Hepatocyte (in vitro differentiated cells): ENCODE data around the gene TIMM8B. TPM values are rescaled to one million over a fixed set of nuclear protein-coding genes. Genes with fewer than 3 reads are reported as not detected.
A peak's percentile ranks its signal among the peaks of the same experiment; 100 is the strongest.

Experiments used
- DNase-seq: peaks from one replicate; pipeline ENCODE4 v3.0.0-alpha.2; 2016; ENCODE audit warnings: low spot score
- H2AFZ ChIP-seq: fragments of 200-600 bp; sonication (generic); 2 replicates; pipeline ENCODE4 v1.6.0; 2016; ENCODE audit warnings: antibody characterized with exemption, mild to moderate bottlenecking
- H3K27ac ChIP-seq: fragments of 200-600 bp; sonication (generic); 2 replicates; pipeline ENCODE4 v1.5.1; 2016; ENCODE audit warnings: mild to moderate bottlenecking
- H3K27me3 ChIP-seq: fragments of 200-600 bp; sonication (generic); 2 replicates; pipeline ENCODE4 v1.6.1; 2016
- H3K36me3 ChIP-seq: fragments of 200-600 bp; sonication (generic); replicated peaks from 2 replicates; pipeline ENCODE4 v1.5.1; 2016; ENCODE audit warnings: low read depth; ENCODE audit not compliant: insufficient read depth
- H3K4me1 ChIP-seq: fragments of 200-600 bp; sonication (generic); 2 replicates; pipeline ENCODE4 v1.5.1; 2016; ENCODE audit warnings: mild to moderate bottlenecking, moderate library complexity; ENCODE audit not compliant: insufficient read depth
- H3K4me2 ChIP-seq: fragments of 200-600 bp; sonication (generic); 2 replicates; pipeline ENCODE4 v1.6.0; 2016
- H3K4me3 ChIP-seq: fragments of 200-600 bp; sonication (generic); 2 replicates; pipeline ENCODE4 v1.5.1; 2016; ENCODE audit warnings: mild to moderate bottlenecking
- H3K79me2 ChIP-seq: fragments of 200-600 bp; sonication (generic); 2 replicates; pipeline ENCODE4 v1.6.0; 2017; ENCODE audit warnings: mild to moderate bottlenecking
- H3K9me2 ChIP-seq: fragments of 200-600 bp; sonication (generic); replicated peaks from 2 replicates; pipeline ENCODE4 v1.6.0; 2017; ENCODE audit warnings: mild to moderate bottlenecking; ENCODE audit not compliant: insufficient read depth
- H3K9me3 ChIP-seq: fragments of 200-600 bp; sonication (generic); 2 replicates; pipeline ENCODE4 v1.5.1; 2016; ENCODE audit warnings: low read depth, mild to moderate bottlenecking
- H4K20me1 ChIP-seq: fragments of 200-600 bp; sonication (generic); 2 replicates; pipeline ENCODE4 v1.6.0; 2016; ENCODE audit warnings: mild to moderate bottlenecking; ENCODE audit not compliant: insufficient read depth, poor library complexity, severe bottlenecking
- EZH2 ChIP-seq: fragments of 200-600 bp; sonication (generic); IDR thresholded peaks from 2 replicates; pipeline ENCODE4 v1.6.1; 2016; ENCODE audit warnings: antibody characterized with exemption, mild to moderate bottlenecking, borderline replicate concordance
- EZH2phosphoT487 ChIP-seq: fragments of 200-600 bp; sonication (generic); IDR thresholded peaks from one replicate; pipeline ENCODE4 v1.6.1; 2018; ENCODE audit warnings: antibody characterized with exemption, mild to moderate bottlenecking, low read depth, moderate library complexity; ENCODE audit not compliant: unreplicated experiment, severe bottlenecking
- WGBS: methylation state at CpG from one replicate; pipeline ENCODE4 v1.1.6; 2016; ENCODE audit warnings: low lambda C conversion rate; ENCODE audit errors: missing lambda C conversion rate; 5-methylcytosine and 5-hydroxymethylcytosine counted together
- polyA plus RNA-seq: library from polyadenylated mRNA; unstranded; fragments of >200 nt; fragmentation: Nextera tagmentation; extraction: Ambion mirVana; gene quantifications from 2 replicates; pipeline ENCODE4 v1.2.1, GENCODE V29; 2016
- total RNA-seq: library from RNA; depleted of rRNA; stranded (reverse); fragments of >200 nt; gene quantifications from 2 replicates; pipeline ENCODE4 v1.2.3, GENCODE V29; 2014
- TF ChIP-seq, protein P1 (sequence below): fragments of 200-600 bp; sonication (generic); IDR thresholded peaks from 2 replicates; pipeline ENCODE4 v1.5.1; 2016; ENCODE audit warnings: antibody characterized with exemption, mild to moderate bottlenecking; ENCODE audit not compliant: poor library complexity

TIMM8B gene
- total and polyA plus RNA-seq, 2 experiments from 2014 or later, result 62.8 to 128 TPM

GRCh38 chr11:112073941-112074811 is 12.4 kb downstream of the TIMM8B start, which contains the start of the genes NKAPD1 and PIH1D2:
Gene NKAPD1 (plus strand): TSS chr11:112074299. CDS start chr11:112075575, 1,276 bp downstream.
Gene PIH1D2 (minus strand): TSS chr11:112074017. CDS start chr11:112073174, 843 bp downstream.
- H3K36me3 ChIP-seq, result no peaks in the 10 kb centered on the region
- H3K9me3 ChIP-seq, result no peaks in the 10 kb centered on the region
- 1% methylated on average over 43 of the region's 43 CpGs for WGBS
- TF ChIP-seq, protein P1, sequence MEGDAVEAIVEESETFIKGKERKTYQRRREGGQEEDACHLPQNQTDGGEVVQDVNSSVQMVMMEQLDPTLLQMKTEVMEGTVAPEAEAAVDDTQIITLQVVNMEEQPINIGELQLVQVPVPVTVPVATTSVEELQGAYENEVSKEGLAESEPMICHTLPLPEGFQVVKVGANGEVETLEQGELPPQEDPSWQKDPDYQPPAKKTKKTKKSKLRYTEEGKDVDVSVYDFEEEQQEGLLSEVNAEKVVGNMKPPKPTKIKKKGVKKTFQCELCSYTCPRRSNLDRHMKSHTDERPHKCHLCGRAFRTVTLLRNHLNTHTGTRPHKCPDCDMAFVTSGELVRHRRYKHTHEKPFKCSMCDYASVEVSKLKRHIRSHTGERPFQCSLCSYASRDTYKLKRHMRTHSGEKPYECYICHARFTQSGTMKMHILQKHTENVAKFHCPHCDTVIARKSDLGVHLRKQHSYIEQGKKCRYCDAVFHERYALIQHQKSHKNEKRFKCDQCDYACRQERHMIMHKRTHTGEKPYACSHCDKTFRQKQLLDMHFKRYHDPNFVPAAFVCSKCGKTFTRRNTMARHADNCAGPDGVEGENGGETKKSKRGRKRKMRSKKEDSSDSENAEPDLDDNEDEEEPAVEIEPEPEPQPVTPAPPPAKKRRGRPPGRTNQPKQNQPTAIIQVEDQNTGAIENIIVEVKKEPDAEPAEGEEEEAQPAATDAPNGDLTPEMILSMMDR, result no peak
- TF ChIP-seq EZH2 (no peak), EZH2phosphoT487 (no peak)
- H3K79me2 ChIP-seq, result peaks cover 29% of the 10 kb centered on the region
- H3K27ac ChIP-seq, result peak within 1 kb of the TSS; percentile 96
- peak within 1 kb of the TSS; percentile 95 for H2AFZ ChIP-seq
- H3K4me1 ChIP-seq, result peaks cover 4% of the 10 kb centered on the region
- peak within 1 kb of the TSS; percentile 87 for H3K4me2 ChIP-seq
- peak; percentile 87 for DNase-seq
- H4K20me1 ChIP-seq, result no peaks in the 10 kb centered on the region
- H3K4me3 ChIP-seq, result peak within 1 kb of the TSS; percentile 95
- no peaks in the 10 kb centered on the region for H3K27me3 ChIP-seq
- H3K9me2 ChIP-seq, result no peaks in the 10 kb centered on the region

DNA sequence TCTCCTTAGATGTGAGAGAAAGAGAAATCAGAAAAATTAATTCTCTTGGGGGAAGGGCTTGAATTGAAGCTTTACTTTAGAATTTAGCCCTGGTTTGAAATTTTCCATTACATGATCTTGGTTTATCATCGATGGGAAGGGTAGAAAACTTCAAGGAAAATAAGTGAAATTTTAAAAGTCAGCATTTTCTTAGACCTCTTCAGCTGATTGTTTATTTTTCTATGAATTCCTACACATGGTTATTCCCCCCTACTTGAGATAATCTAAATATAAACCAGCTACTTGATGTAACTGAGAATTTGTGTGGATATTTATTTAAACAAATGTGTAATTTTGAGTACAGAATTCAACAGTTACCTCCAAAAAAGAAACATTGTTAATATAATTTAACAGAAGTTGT is 23.6 kb downstream of the TIMM8B start:
- Histone ChIP-seq H3K79me2 (no peaks in the 10 kb centered on the region), H3K4me1 (no peaks in the 10 kb centered on the region), H3K4me2 (no peak overlapping the region), H3K36me3 (no peaks in the 10 kb centered on the region), H3K27ac (no peak overlapping the region), H3K9me2 (no peaks in the 10 kb centered on the region), H3K9me3 (no peaks in the 10 kb centered on the region), H3K4me3 (no peak overlapping the region), H4K20me1 (no peaks in the 10 kb centered on the region), H3K27me3 (no peaks in the 10 kb centered on the region), H2AFZ (no peak overlapping the region)
- TF ChIP-seq, protein P1, result no peak
- TF ChIP-seq EZH2phosphoT487, result no peak
- no peak for TF ChIP-seq EZH2
- no peak for DNase-seq
- 86% methylated on average over 1 of the region's 1 CpG for WGBS

- no peaks in the 10 kb centered on the region for H3K4me1 ChIP-seq
- no peak for TF ChIP-seq EZH2phosphoT487
- TF ChIP-seq, protein P1, result no peak
- no peaks in the 10 kb centered on the region for H3K79me2 ChIP-seq
- 95% methylated on average over 1 of the region's 1 CpG for WGBS
- no peaks in the 10 kb centered on the region for H4K20me1 ChIP-seq
- no peaks in the 10 kb centered on the region for H3K36me3 ChIP-seq
- H3K9me2 ChIP-seq, result no peaks in the 10 kb centered on the region
- H3K9me3 ChIP-seq, result no peaks in the 10 kb centered on the region
- no peak for DNase-seq
- H3K27me3 ChIP-seq, result no peaks in the 10 kb centered on the region
- H2AFZ ChIP-seq, result no peak overlapping the region
- no peak overlapping the region for H3K4me3 ChIP-seq
- no peak overlapping the region for H3K4me2 ChIP-seq
- H3K27ac ChIP-seq, result no peak overlapping the region
Measured at GRCh38 chr11:112058103-112058502, 28.5 kb downstream of the TIMM8B start.
